HG03025 (cell line): ENCODE data around the gene CD200R1L.
A peak's percentile ranks its signal among the peaks of the same experiment; 100 is the strongest.

ENCODE experiments used
- ATAC-seq: cut with Tn5 transposase; IDR thresholded peaks from one replicate; pipeline ENCODE4 v1.9.1; 2021; ENCODE audit warnings: mild to moderate bottlenecking, moderate library complexity; ENCODE audit not compliant: unreplicated experiment, low FRiP score

CD200R1L gene

GRCh38 chr3:112822064-112823055 lies 24.3 kb downstream of the CD200R1L start:
- ATAC-seq, result no peak

- ATAC-seq, result no peak
Measured at GRCh38 chr3:112818289-112818688, 28.4 kb downstream of the CD200R1L start.

GRCh38 chr3:112817797-112818196 lies 28.9 kb downstream of the CD200R1L start:
- no peak for ATAC-seq

- no peak for ATAC-seq
Measured at GRCh38 chr3:112817271-112817670, 29.4 kb downstream of the CD200R1L start.

- no peak for ATAC-seq
Measured at GRCh38 chr3:112815981-112816380, 30.7 kb downstream of the CD200R1L start.

GRCh38 chr3:112814266-112814665 lies 32.4 kb downstream of the CD200R1L start:
- no peak for ATAC-seq

- ATAC-seq, result peak; percentile 88
Measured at GRCh38 chr3:112813723-112814171, 32.9 kb downstream of the CD200R1L start.

- no peak for ATAC-seq
Measured at GRCh38 chr3:112813016-112813415, 33.6 kb downstream of the CD200R1L start.

- no peak for ATAC-seq
Measured at GRCh38 chr3:112811917-112812660, 34.6 kb downstream of the CD200R1L start.

- no peak for ATAC-seq
Measured at GRCh38 chr3:112811131-112811884, 35.4 kb downstream of the CD200R1L start.

GRCh38 chr3:112810561-112810960 lies 36.1 kb downstream of the CD200R1L start:
- no peak for ATAC-seq

- ATAC-seq, result no peak
Measured at GRCh38 chr3:112808136-112808535, 38.5 kb downstream of the CD200R1L start.

GRCh38 chr3:112807685-112808084 lies 39.0 kb downstream of the CD200R1L start:
- no peak for ATAC-seq

GRCh38 chr3:112806903-112807302 lies 39.8 kb downstream of the CD200R1L start:
- ATAC-seq, result no peak

- no peak for ATAC-seq
Measured at GRCh38 chr3:112805126-112805525, 41.5 kb downstream of the CD200R1L start.

GRCh38 chr3:112804021-112804420 lies 42.6 kb downstream of the CD200R1L start:
- no peak for ATAC-seq

- ATAC-seq, result no peak
Measured at GRCh38 chr3:112803467-112803866, 43.2 kb downstream of the CD200R1L start.

GRCh38 chr3:112802338-112802737 lies 44.3 kb downstream of the CD200R1L start:
- ATAC-seq, result no peak

- ATAC-seq, result no peak
Measured at GRCh38 chr3:112799946-112800345, 46.7 kb downstream of the CD200R1L start.

- no peak for ATAC-seq
Measured at GRCh38 chr3:112794622-112795172, 52.0 kb downstream of the CD200R1L start.
